HFFc6 (cell line): ENCODE measurements around the gene C1orf216. TPM values are rescaled to one million over a fixed set of nuclear protein-coding genes. Genes with fewer than 3 reads are reported as not detected.

Experiments used
- DNase-seq: peaks from one replicate; pipeline ENCODE4 v3.0.0-alpha.2; 2018
- H3K27ac Mint-ChIP-seq: 2 replicates; pipeline ENCODE4 v1.8.0; 2020; ENCODE audit warnings: mild to moderate bottlenecking, mixed read lengths
- H3K27me3 Mint-ChIP-seq: 2 replicates; pipeline ENCODE4 v1.8.0; 2021; ENCODE audit warnings: mild to moderate bottlenecking, moderate library complexity, mixed read lengths; ENCODE audit not compliant: insufficient read depth
- H3K36me3 Mint-ChIP-seq: 2 replicates; pipeline ENCODE4 v1.8.0; 2021; ENCODE audit warnings: low read depth, mixed read lengths
- H3K4me1 Mint-ChIP-seq: 2 replicates; pipeline ENCODE4 v1.8.0; 2020; ENCODE audit warnings: low read depth, mixed read lengths
- H3K4me3 Mint-ChIP-seq: 2 replicates; pipeline ENCODE4 v1.8.0; 2020; ENCODE audit warnings: mild to moderate bottlenecking, moderate library complexity, mixed read lengths
- H3K9me3 Mint-ChIP-seq: 2 replicates; pipeline ENCODE4 v1.8.0; 2020; ENCODE audit warnings: mild to moderate bottlenecking, mixed read lengths
- total RNA-seq, 6 experiments: library from RNA; stranded (reverse); fragmentation: NEBNext Ultra II Directional; extraction: Animal tissue kit (Norgen Biotek cat#: 25700); gene quantifications; 2 replicates in 1 of 6; 3 replicates in 5 of 6; pipeline ENCODE4 v1.2.3, GENCODE V29; 2021
- TF ChIP-seq, protein P1 (sequence below): fragments of 200-600 bp; sonication (generic); IDR thresholded peaks from 2 replicates; pipeline ENCODE4 v1.5.0; 2021; ENCODE audit warnings: antibody characterized with exemption, mild to moderate bottlenecking

The C1orf216 gene
- total RNA-seq, 6 experiments from 2014 or later = 21.0 to 22.4 (median 21.8) TPM

DNA sequence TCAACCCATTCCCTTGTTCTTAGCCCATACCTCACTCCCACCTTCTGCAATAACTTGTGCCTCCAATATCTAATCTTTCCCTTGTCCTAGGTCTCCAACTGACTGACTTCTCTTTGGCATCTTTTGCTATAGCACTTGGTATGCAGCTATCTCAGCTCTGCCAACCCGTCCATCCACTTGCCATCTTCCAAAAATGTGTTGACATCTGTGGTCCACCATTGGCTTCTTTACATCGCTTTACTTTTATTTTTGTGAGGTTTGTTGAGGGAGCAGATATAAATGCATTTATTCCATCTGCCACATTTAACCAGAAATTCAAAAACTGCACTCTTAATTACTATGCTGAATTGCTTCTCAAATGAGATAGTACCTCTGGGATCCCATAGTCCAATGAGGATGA lies 52.5 kb downstream of the C1orf216 start:
- H3K9me3 Mint-ChIP-seq = no peaks in the 10 kb centered on the region
- H3K4me3 Mint-ChIP-seq = no peak overlapping the region
- no peaks in the 10 kb centered on the region for H3K36me3 Mint-ChIP-seq
- no peaks in the 10 kb centered on the region for H3K4me1 Mint-ChIP-seq
- TF ChIP-seq, protein P1, sequence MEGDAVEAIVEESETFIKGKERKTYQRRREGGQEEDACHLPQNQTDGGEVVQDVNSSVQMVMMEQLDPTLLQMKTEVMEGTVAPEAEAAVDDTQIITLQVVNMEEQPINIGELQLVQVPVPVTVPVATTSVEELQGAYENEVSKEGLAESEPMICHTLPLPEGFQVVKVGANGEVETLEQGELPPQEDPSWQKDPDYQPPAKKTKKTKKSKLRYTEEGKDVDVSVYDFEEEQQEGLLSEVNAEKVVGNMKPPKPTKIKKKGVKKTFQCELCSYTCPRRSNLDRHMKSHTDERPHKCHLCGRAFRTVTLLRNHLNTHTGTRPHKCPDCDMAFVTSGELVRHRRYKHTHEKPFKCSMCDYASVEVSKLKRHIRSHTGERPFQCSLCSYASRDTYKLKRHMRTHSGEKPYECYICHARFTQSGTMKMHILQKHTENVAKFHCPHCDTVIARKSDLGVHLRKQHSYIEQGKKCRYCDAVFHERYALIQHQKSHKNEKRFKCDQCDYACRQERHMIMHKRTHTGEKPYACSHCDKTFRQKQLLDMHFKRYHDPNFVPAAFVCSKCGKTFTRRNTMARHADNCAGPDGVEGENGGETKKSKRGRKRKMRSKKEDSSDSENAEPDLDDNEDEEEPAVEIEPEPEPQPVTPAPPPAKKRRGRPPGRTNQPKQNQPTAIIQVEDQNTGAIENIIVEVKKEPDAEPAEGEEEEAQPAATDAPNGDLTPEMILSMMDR = no peak
- peaks cover 30% of the 10 kb centered on the region for H3K27me3 Mint-ChIP-seq
- DNase-seq = no peak
- H3K27ac Mint-ChIP-seq = no peak overlapping the region

Other genes starting within 250 kb of the C1orf216 start
- gene KIAA0319L, start 161.5 kb downstream of the C1orf216 start, total RNA-seq = 10 to 100 TPM; 30.5 to 39.0 (median 31.8) TPM
- gene NCDN, start 161.1 kb downstream of the C1orf216 start, total RNA-seq = 10 to 100 TPM; 43.4 to 63.2 (median 49.0) TPM
- under 1 TPM; 0.11 to 0.21 (median 0.13) TPM for gene TFAP2E, start 145.6 kb downstream of the C1orf216 start, total RNA-seq
- gene PSMB2, start 77.4 kb downstream of the C1orf216 start, total RNA-seq = 100 to 1,000 TPM in 3 of 6 experiments, 10 to 100 TPM in 3; 80.8 to 117 (median 98.1) TPM
- 10 to 100 TPM; 13.5 to 30.1 (median 27.3) TPM for gene CLSPN, start 51.1 kb upstream of the C1orf216 start, total RNA-seq
- gene AGO4, start 89.1 kb upstream of the C1orf216 start, total RNA-seq = 1 to 10 TPM; 3.6 to 6.9 (median 6.3) TPM
- 10 to 100 TPM; 24.7 to 30.6 (median 27.4) TPM for gene AGO1, start 164.3 kb upstream of the C1orf216 start, total RNA-seq
- 10 to 100 TPM; 18.3 to 24.0 (median 21.4) TPM for gene AGO3, start 212.2 kb upstream of the C1orf216 start, total RNA-seq